ENCODE results near the gene CCL24.

- TF ChIP-seq EZH2 (IDR thresholded peaks at IDR 0.05; ENCODE audit: insufficient read depth, low read length) = no peak
- TF ChIP-seq, protein P1, sequence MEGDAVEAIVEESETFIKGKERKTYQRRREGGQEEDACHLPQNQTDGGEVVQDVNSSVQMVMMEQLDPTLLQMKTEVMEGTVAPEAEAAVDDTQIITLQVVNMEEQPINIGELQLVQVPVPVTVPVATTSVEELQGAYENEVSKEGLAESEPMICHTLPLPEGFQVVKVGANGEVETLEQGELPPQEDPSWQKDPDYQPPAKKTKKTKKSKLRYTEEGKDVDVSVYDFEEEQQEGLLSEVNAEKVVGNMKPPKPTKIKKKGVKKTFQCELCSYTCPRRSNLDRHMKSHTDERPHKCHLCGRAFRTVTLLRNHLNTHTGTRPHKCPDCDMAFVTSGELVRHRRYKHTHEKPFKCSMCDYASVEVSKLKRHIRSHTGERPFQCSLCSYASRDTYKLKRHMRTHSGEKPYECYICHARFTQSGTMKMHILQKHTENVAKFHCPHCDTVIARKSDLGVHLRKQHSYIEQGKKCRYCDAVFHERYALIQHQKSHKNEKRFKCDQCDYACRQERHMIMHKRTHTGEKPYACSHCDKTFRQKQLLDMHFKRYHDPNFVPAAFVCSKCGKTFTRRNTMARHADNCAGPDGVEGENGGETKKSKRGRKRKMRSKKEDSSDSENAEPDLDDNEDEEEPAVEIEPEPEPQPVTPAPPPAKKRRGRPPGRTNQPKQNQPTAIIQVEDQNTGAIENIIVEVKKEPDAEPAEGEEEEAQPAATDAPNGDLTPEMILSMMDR (IDR thresholded peaks at IDR 0.05; ENCODE audit: insufficient read depth, low read depth, low read length) = no peak
Observed at GRCh38 chr7:75798770-75799169, 14.8 kb downstream of the CCL24 start.

Measured in astrocyte (in vitro differentiated cells and primary cell).